Naive thymus-derived CD4-positive, alpha-beta T cell (primary cell): Measurements from ENCODE around the gene PDE9A. TPM values are rescaled to one million over a fixed set of nuclear protein-coding genes. Genes with fewer than 3 reads are reported as not detected.
"Not testable (repeated sequence)": the region's sequence is repeated elsewhere in the genome, so short reads cannot be mapped to it uniquely, and the experiment has no call there.

Source experiments
- ATAC-seq: fragments of 150-1000 bp; cut with Tn5 transposase; 2 replicates; pipeline ENCODE4 v1.10.0; 2021; ENCODE audit warnings: mild to moderate bottlenecking, moderate library complexity
- CTCF ChIA-PET: fragments of 350-600 bp; sonication (Branson Sonifier 250); formaldehyde crosslinking; loops from one replicate; lab custom pipeline; 2021; ENCODE audit warnings: antibody characterized with exemption; lab: Charles Lee
- POLR2A ChIA-PET: fragments of 350-600 bp; sonication (Branson Sonifier 250); formaldehyde crosslinking; loops from one replicate; lab custom pipeline; 2021; ENCODE audit warnings: antibody characterized with exemption, inconsistent platforms; lab: Charles Lee
- DNase-seq, 9 donors: peaks; one replicate each; pipeline versions ENCODE4 v3.0.0 to v3.0.0-alpha.2; 2020 to 2022; ENCODE audit warnings: mixed read lengths in 1 of 9
- H3K27ac ChIP-seq: one replicate; pipeline ENCODE4 v1.7.0; 2013; ENCODE audit warnings: mild to moderate bottlenecking, low read depth, low read length, moderate library complexity
- H3K27me3 ChIP-seq, 2 donors: one replicate each; pipeline ENCODE4 v1.7.0; 2013; ENCODE audit warnings: low read length in 2 of 2, mild to moderate bottlenecking in 2 of 2, moderate library complexity in 2 of 2; ENCODE audit not compliant: control insufficient read depth in 2 of 2, insufficient read depth in 2 of 2
- H3K36me3 ChIP-seq, 3 experiments: 1 replicate in 2 of 3; 2 replicates in 1 of 3; pipeline ENCODE4 v1.7.0; 2013; ENCODE audit warnings: low read length in 3 of 3, mild to moderate bottlenecking in 3 of 3, moderate library complexity in 1 of 3; ENCODE audit not compliant: insufficient read depth in 3 of 3, control insufficient read depth in 2 of 3
- H3K4me1 ChIP-seq, 2 donors: one replicate each; pipeline ENCODE4 v1.7.0; 2013; ENCODE audit warnings: low read length in 2 of 2, mild to moderate bottlenecking in 2 of 2, moderate library complexity in 1 of 2; ENCODE audit not compliant: control insufficient read depth in 2 of 2, insufficient read depth in 2 of 2
- H3K4me3 ChIP-seq: 2 replicates; pipeline ENCODE4 v1.7.0; 2013; ENCODE audit warnings: mild to moderate bottlenecking, low read length
- H3K9me3 ChIP-seq, 3 experiments: 1 replicate in 2 of 3; 2 replicates in 1 of 3; pipeline ENCODE4 v1.7.0; 2013; ENCODE audit warnings: low read length in 3 of 3; ENCODE audit not compliant: control insufficient read depth in 2 of 3
- H3K27ac Mint-ChIP-seq, 9 donors: one replicate each; pipeline ENCODE4 v1.8.0; 2020 to 2022; ENCODE audit warnings: mixed read lengths in 9 of 9, mild to moderate bottlenecking in 8 of 9, moderate library complexity in 5 of 9, inconsistent platforms in 2 of 9
- H3K27me3 Mint-ChIP-seq, 5 donors: one replicate each; pipeline ENCODE4 v1.8.0; 2021 to 2022; ENCODE audit warnings: mixed read lengths in 5 of 5, mild to moderate bottlenecking in 1 of 5
- H3K36me3 Mint-ChIP-seq, 5 donors: one replicate each; pipeline ENCODE4 v1.8.0; 2020 to 2022; ENCODE audit warnings: mixed read lengths in 5 of 5, mild to moderate bottlenecking in 3 of 5, inconsistent platforms in 1 of 5
- H3K4me1 Mint-ChIP-seq, 7 donors: one replicate each; pipeline ENCODE4 v1.8.0; 2020 to 2022; ENCODE audit warnings: mixed read lengths in 7 of 7, mild to moderate bottlenecking in 3 of 7, inconsistent platforms in 1 of 7
- H3K4me3 Mint-ChIP-seq, 10 donors: one replicate each; pipeline ENCODE4 v1.8.0; 2020 to 2022; ENCODE audit warnings: mild to moderate bottlenecking in 10 of 10, mixed read lengths in 10 of 10, moderate library complexity in 6 of 10, inconsistent platforms in 2 of 10
- H3K9me3 Mint-ChIP-seq, 11 donors: one replicate each; pipeline ENCODE4 v1.8.0; 2020 to 2022; ENCODE audit warnings: mixed read lengths in 11 of 11, mild to moderate bottlenecking in 4 of 11, inconsistent platforms in 1 of 11, moderate library complexity in 1 of 11
- intact Hi-C, 2 donors: fragments of 100-400 bp; cut with micrococcal nuclease; formaldehyde crosslinking; loops; one replicate each; pipeline ENCODE4 v1.15.1; 2023
- polyA plus RNA-seq, 2 donors: library from polyadenylated mRNA; unstranded; fragments of 300-500 nt; fragmentation: Illumina TruSeq; gene quantifications; one replicate each; pipeline ENCODE4 v1.2.3, GENCODE V29; 2021
- total RNA-seq, 6 experiments: library from RNA in 5 of 6; stranded (reverse) in 5 of 6; gene quantifications; 1 replicate in 5 of 6; 2 replicates in 1 of 6; pipeline ENCODE4 v1.2.3 and lab custom pipeline; 2021 to 2026

Gene PDE9A
- total and polyA plus RNA-seq, 7 experiments from 2014 or later, result 5.9 to 18.4 (median 14.7) TPM

GRCh38 chr21:42612390-42612789 lies 41.0 kb upstream of the PDE9A start:
- intact Hi-C loops, result no loop called here
- H3K27me3 ChIP-seq, result no peaks in the 10 kb centered on the region
- H3K9me3 ChIP-seq, result peaks cover 0 to 8% (median 0%) of the 10 kb centered on the region in 3 experiments
- ATAC-seq (no peak), DNase-seq (no peak)
- POLR2A ChIA-PET, result no interaction called here
- H3K4me3 ChIP-seq, result no peak overlapping the region
- Mint-ChIP-seq H3K36me3 (peaks cover 0 to 14% (median 0%) of the 10 kb centered on the region in 5 donors), H3K27me3 (peaks cover 0 to 3% (median 0%) of the 10 kb centered on the region in 5 donors), H3K9me3 (peaks cover 0 to 17% (median 10%) of the 10 kb centered on the region in 11 donors), H3K4me3 (no peak overlapping the region), H3K27ac (peak overlapping the region in 3 of 9 donors; percentile 21 to 53 (median 34)), H3K4me1 (peaks cover 9 to 30% (median 15%) of the 10 kb centered on the region in 7 donors)
- no peak overlapping the region for H3K27ac ChIP-seq
- no peaks in the 10 kb centered on the region for H3K36me3 ChIP-seq
- peaks cover 12 to 35% of the 10 kb centered on the region in 2 donors for H3K4me1 ChIP-seq
- CTCF ChIA-PET, result interaction anchor here (0.5 kb wide), 1 partner anchor 1430 kb away, joined by 3 read pairs; no protein-coding TSS in a partner anchor

DNA sequence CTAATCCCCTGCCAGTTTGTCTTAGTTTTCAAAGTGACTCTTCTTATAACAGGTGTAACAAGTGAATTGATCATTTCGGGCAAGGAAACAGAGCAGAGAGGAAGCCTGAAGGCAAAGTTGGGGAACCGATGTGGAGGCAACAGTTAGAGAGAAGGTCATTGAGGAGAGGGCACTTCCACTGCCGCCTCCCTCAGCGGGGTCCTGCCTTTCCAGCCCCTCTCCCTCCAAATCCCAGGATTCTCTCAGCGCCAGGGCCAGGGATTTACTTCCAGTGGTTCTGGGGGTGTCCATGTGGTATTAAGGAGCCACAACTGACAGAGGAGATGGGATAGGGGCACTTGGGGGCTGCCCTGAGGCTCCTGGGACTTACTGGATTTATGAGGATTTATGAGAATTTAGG lies 39.7 kb upstream of the PDE9A start:
- peaks cover 0 to 8% (median 0%) of the 10 kb centered on the region in 3 experiments for H3K9me3 ChIP-seq
- intact Hi-C loops, result loop anchor here in 1 of 2 donors (2.0 kb wide), 1 partner anchor 71 kb away; no protein-coding TSS in a partner anchor
- H3K36me3 ChIP-seq, result no peaks in the 10 kb centered on the region
- no peak overlapping the region for H3K27ac ChIP-seq
- Mint-ChIP-seq H3K9me3 (peaks cover 0 to 17% (median 10%) of the 10 kb centered on the region in 11 donors), H3K27me3 (peaks cover 0 to 13% (median 0%) of the 10 kb centered on the region in 5 donors), H3K4me1 (peaks cover 9 to 34% (median 17%) of the 10 kb centered on the region in 7 donors), H3K36me3 (peaks cover 0 to 12% (median 0%) of the 10 kb centered on the region in 5 donors), H3K4me3 (peak overlapping the region in 1 of 10 donors; percentile 38), H3K27ac (peak overlapping the region in 3 of 9 donors; percentile 23 to 39 (median 29))
- ChIA-PET CTCF (no interaction called here), POLR2A (no interaction called here)
- no peak overlapping the region for H3K4me3 ChIP-seq
- no peak for DNase-seq
- ATAC-seq, result no peak
- no peaks in the 10 kb centered on the region for H3K27me3 ChIP-seq
- H3K4me1 ChIP-seq, result peaks cover 12 to 36% of the 10 kb centered on the region in 2 donors

DNA sequence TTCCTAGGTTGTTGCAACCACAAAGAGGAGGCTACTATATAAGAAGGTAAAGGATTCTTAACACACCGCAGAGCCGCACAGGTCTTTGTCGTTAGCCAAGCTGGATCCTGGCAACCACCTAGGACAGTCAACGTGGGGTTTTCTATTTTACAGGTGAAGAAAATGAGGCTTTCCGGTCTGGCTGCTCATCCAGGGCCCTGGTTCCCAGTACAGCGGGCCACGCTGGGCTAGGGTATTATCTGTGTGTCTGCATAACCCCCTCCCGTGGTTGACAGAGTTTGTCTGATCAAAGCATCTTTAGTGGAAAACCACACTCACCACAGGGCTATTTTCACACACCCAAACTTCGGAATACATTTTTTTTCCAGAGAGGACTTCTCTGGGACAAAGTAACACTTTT lies 39.0 kb upstream of the PDE9A start:
- ATAC-seq, result peak; percentile 74

DNA sequence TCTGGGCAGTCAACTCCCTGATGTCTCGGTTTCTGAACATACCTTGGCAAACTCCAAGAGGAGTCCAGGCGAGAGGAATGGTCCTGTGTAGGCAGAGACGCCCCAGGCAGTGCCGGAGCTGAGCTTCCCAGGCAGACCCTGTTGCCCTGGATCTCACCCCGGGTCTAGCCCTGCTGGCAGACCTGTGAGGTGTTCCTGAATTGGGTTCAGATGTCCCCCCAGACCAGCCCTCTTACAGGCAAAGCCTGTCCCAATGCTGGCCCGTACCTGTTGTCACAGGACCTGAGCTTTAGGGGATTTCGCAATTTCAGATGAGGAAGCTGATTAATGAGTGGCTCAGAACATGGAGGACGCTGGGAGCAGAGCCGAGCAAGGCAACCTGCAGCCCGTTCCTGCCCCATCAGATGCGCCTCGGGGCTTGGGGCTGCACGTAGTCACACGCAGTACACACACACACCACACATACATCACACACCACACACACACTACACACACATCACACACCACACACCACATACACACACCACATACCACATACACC lies 38.5 kb upstream of the PDE9A start:
- Mint-ChIP-seq H3K9me3 (peaks cover 0 to 17% (median 8%) of the 10 kb centered on the region in 11 donors), H3K4me1 (peaks cover 4 to 29% (median 14%) of the 10 kb centered on the region in 7 donors), H3K36me3 (peaks cover 0 to 10% (median 0%) of the 10 kb centered on the region in 5 donors), H3K27ac (no peak overlapping the region), H3K4me3 (no peak overlapping the region), H3K27me3 (peaks cover 0 to 16% (median 0%) of the 10 kb centered on the region in 5 donors)
- ChIA-PET POLR2A (interaction anchor here (1.0 to 1.1 kb wide), 2 partner anchors 39 to 40 kb away, joined by 3 read pairs; partner anchors contain the start of gene PDE9A), CTCF (no interaction called here)
- peak overlapping the region; percentile 31 for H3K27ac ChIP-seq
- ATAC-seq (peak; percentile 72), DNase-seq (peak; percentile 23 to 59 (median 56))
- no peaks in the 10 kb centered on the region for H3K27me3 ChIP-seq
- H3K9me3 ChIP-seq, result peaks cover 0 to 8% (median 0%) of the 10 kb centered on the region in 3 experiments
- peaks cover 12 to 36% of the 10 kb centered on the region in 2 donors for H3K4me1 ChIP-seq
- peak overlapping the region; percentile 60 for H3K4me3 ChIP-seq
- intact Hi-C loops, result loop anchor here in 1 of 2 donors (2.0 kb wide), 1 partner anchor 70 kb away; no protein-coding TSS in a partner anchor
- no peaks in the 10 kb centered on the region for H3K36me3 ChIP-seq

More for the DNA sequence above, 39.0 kb upstream of the PDE9A start:
- Histone ChIP-seq H3K27me3 (no peaks in the 10 kb centered on the region), H3K4me1 (peaks cover 12 to 36% of the 10 kb centered on the region in 2 donors), H3K4me3 (peak overlapping the region; percentile 60), H3K27ac (peak overlapping the region; percentile 31), H3K9me3 (peaks cover 0 to 8% (median 0%) of the 10 kb centered on the region in 3 experiments), H3K36me3 (no peaks in the 10 kb centered on the region)
- DNase-seq, result peak in 7 of 9 donors; percentile 48 to 63 (median 59)
- intact Hi-C loops, result loop anchor here in 1 of 2 donors (2.0 kb wide), 1 partner anchor 70 kb away; no protein-coding TSS in a partner anchor
- POLR2A ChIA-PET, result interaction anchor here (1.0 to 1.1 kb wide), 2 partner anchors 39 to 41 kb away, joined by 3 read pairs; partner anchors contain the start of gene PDE9A
- Mint-ChIP-seq H3K36me3 (peaks cover 0 to 12% (median 0%) of the 10 kb centered on the region in 5 donors), H3K9me3 (peaks cover 0 to 17% (median 9%) of the 10 kb centered on the region in 11 donors), H3K4me1 (peaks cover 9 to 32% (median 17%) of the 10 kb centered on the region in 7 donors), H3K27me3 (peaks cover 0 to 16% (median 0%) of the 10 kb centered on the region in 5 donors), H3K4me3 (no peak overlapping the region), H3K27ac (peak overlapping the region in 1 of 9 donors; percentile 24)
- CTCF ChIA-PET, result no interaction called here

GRCh38 chr21:42615377-42615776 lies 38.0 kb upstream of the PDE9A start:
- POLR2A ChIA-PET, result interaction anchor here (1.0 to 1.1 kb wide), 2 partner anchors 38 to 40 kb away, joined by 3 read pairs; partner anchors contain the start of gene PDE9A
- H3K4me3 ChIP-seq, result peak overlapping the region; percentile 60
- not testable (repeated sequence) for DNase-seq

GRCh38 chr21:42615924-42616323 lies 37.5 kb upstream of the PDE9A start:
- peaks cover 0 to 21% (median 11%) of the 10 kb centered on the region in 7 donors for H3K4me1 Mint-ChIP-seq
- intact Hi-C loops, result loop anchor here in 1 of 2 donors (2.0 kb wide), 1 partner anchor 69 kb away; no protein-coding TSS in a partner anchor
- Histone ChIP-seq H3K4me1 (peaks cover 12 to 36% of the 10 kb centered on the region in 2 donors), H3K4me3 (peak overlapping the region; percentile 49), H3K9me3 (peaks cover 0 to 8% (median 0%) of the 10 kb centered on the region in 3 experiments), H3K36me3 (no peaks in the 10 kb centered on the region), H3K27me3 (no peaks in the 10 kb centered on the region), H3K27ac (no peak overlapping the region)
- H3K27ac Mint-ChIP-seq, result no peak overlapping the region
- peaks cover 0 to 17% (median 7%) of the 10 kb centered on the region in 11 donors for H3K9me3 Mint-ChIP-seq
- no peak for ATAC-seq
- H3K4me3 Mint-ChIP-seq, result no peak overlapping the region
- peaks cover 0 to 7% (median 0%) of the 10 kb centered on the region in 5 donors for H3K36me3 Mint-ChIP-seq
- peaks cover 0 to 20% (median 0%) of the 10 kb centered on the region in 5 donors for H3K27me3 Mint-ChIP-seq
- DNase-seq, result no peak
- POLR2A ChIA-PET, result interaction anchor here (0.6 to 1.7 kb wide), 3 partner anchors 66 to 278 kb away, joined by 3 read pairs; no protein-coding TSS in a partner anchor
- CTCF ChIA-PET, result no interaction called here

More at GRCh38 chr21:42615377-42615776, 38.0 kb upstream of the PDE9A start:
- CTCF ChIA-PET, H3K36me3 Mint-ChIP-seq, H3K4me3 Mint-ChIP-seq, H3K36me3 ChIP-seq, H3K27ac ChIP-seq, ATAC-seq, H3K27ac Mint-ChIP-seq, H3K27me3 ChIP-seq, H3K9me3 ChIP-seq: not testable (repeated sequence)
- peaks cover 0 to 17% (median 7%) of the 10 kb centered on the region in 11 donors for H3K9me3 Mint-ChIP-seq
- intact Hi-C loops, result loop anchor here in 1 of 2 donors (2.0 kb wide), 1 partner anchor 69 kb away; no protein-coding TSS in a partner anchor
- peaks cover under 1 to 24% (median 11%) of the 10 kb centered on the region in 7 donors for H3K4me1 Mint-ChIP-seq
- peaks cover 12 to 36% of the 10 kb centered on the region in 2 donors for H3K4me1 ChIP-seq
- H3K27me3 Mint-ChIP-seq, result peaks cover 0 to 18% (median 0%) of the 10 kb centered on the region in 5 donors
